Measurements from ENCODE around the gene RNF141.
A peak's percentile ranks its signal among the peaks of the same experiment; 100 is the strongest.

RNF141 gene

GRCh38 chr11:10519630-10520029 lies 21.4 kb downstream of the RNF141 start:
- DNase-seq, result no peak

- peak; percentile 6 for DNase-seq
These were observed 22.1 kb downstream of the RNF141 start for GRCh38 chr11:10518891-10519290.

- DNase-seq, result no peak
These were observed 22.9 kb downstream of the RNF141 start for GRCh38 chr11:10518123-10518522.

GRCh38 chr11:10515418-10515817 lies 25.6 kb downstream of the RNF141 start:
- DNase-seq, result no peak

- no peak for DNase-seq
These were observed 26.3 kb downstream of the RNF141 start for GRCh38 chr11:10514709-10515108.

- DNase-seq, result no peak
These were observed 26.8 kb downstream of the RNF141 start for GRCh38 chr11:10514202-10514601.

- no peak for DNase-seq
These were observed 29.8 kb downstream of the RNF141 start for GRCh38 chr11:10511181-10511621.

- no peak for DNase-seq
These were observed 35.0 kb downstream of the RNF141 start for GRCh38 chr11:10506008-10506370.

GRCh38 chr11:10505278-10506007 lies 35.5 kb downstream of the RNF141 start:
- DNase-seq, result no peak

- DNase-seq, result no peak
These were observed 36.5 kb downstream of the RNF141 start for GRCh38 chr11:10504490-10504889.

- DNase-seq, result no peak
These were observed 37.1 kb downstream of the RNF141 start for GRCh38 chr11:10503777-10504480.

GRCh38 chr11:10503221-10503620 lies 37.8 kb downstream of the RNF141 start:
- DNase-seq, result no peak

GRCh38 chr11:10502770-10503169 lies 38.2 kb downstream of the RNF141 start:
- DNase-seq, result no peak

GRCh38 chr11:10502065-10502680 lies 38.8 kb downstream of the RNF141 start:
- DNase-seq, result no peak

GRCh38 chr11:10500757-10501684 lies 40.0 kb downstream of the RNF141 start:
- no peak for DNase-seq

- no peak for DNase-seq
These were observed 40.9 kb downstream of the RNF141 start for GRCh38 chr11:10499874-10500601.

GRCh38 chr11:10499452-10499851 lies 41.5 kb downstream of the RNF141 start:
- DNase-seq, result no peak

- DNase-seq, result no peak
These were observed 42.3 kb downstream of the RNF141 start for GRCh38 chr11:10498426-10499250.

- no peak for DNase-seq
These were observed 43.0 kb downstream of the RNF141 start for GRCh38 chr11:10498022-10498400.

GRCh38 chr11:10497371-10498021 lies 43.5 kb downstream of the RNF141 start:
- no peak for DNase-seq
